D721Med (cell line): ENCODE data around the gene ASMTL.
"Not testable (repeated sequence)": the region's sequence is repeated elsewhere in the genome, so short reads cannot be mapped to it uniquely, and the experiment has no call there.

ENCODE experiments used
- DNase-seq: peaks from one replicate; pipeline ENCODE4 v3.0.0; 2011; ENCODE audit warnings: low spot score; ENCODE audit not compliant: insufficient read length
- FAIRE-seq: peaks from 2 replicates; lab custom pipeline; 2011; peaks lifted over from hg19 to GRCh38; lab: Jason Lieb, UNC
- CTCF ChIP-seq: IDR thresholded peaks from 2 replicates; pipeline ENCODE4 v1.5.1; 2012; ENCODE audit warnings: mild to moderate bottlenecking, control low read depth; ENCODE audit not compliant: insufficient read depth; ENCODE audit errors: missing control alignments

ASMTL gene

GRCh38 chrX:1434871-1435240, 17.9 kb downstream of the ASMTL start:
- no peak for FAIRE-seq
- TF ChIP-seq CTCF, result no peak
- DNase-seq, result no peak

GRCh38 chrX:1433646-1434357, 18.9 kb downstream of the ASMTL start:
- DNase-seq (no peak), FAIRE-seq (no peak)
- TF ChIP-seq CTCF, result no peak

GRCh38 chrX:1430451-1430850, 22.3 kb downstream of the ASMTL start:
- no peak for TF ChIP-seq CTCF
- DNase-seq, result no peak
- FAIRE-seq, result no peak

- FAIRE-seq, result no peak
- TF ChIP-seq CTCF, result no peak
Observed at GRCh38 chrX:1427756-1428155, 25.0 kb downstream of the ASMTL start.

GRCh38 chrX:1426321-1426720, 26.4 kb downstream of the ASMTL start:
- not testable (repeated sequence) for FAIRE-seq, DNase-seq

More at GRCh38 chrX:1427756-1428155, 25.0 kb downstream of the ASMTL start:
- no peak for DNase-seq

GRCh38 chrX:1425381-1425780, 27.3 kb downstream of the ASMTL start:
- FAIRE-seq, result no peak
- TF ChIP-seq CTCF, result no peak
- DNase-seq, result no peak

GRCh38 chrX:1424147-1424851, 28.4 kb downstream of the ASMTL start:
- no peak for TF ChIP-seq CTCF
- DNase-seq, result no peak
- FAIRE-seq, result no peak
